Measurements from ENCODE around the gene DDX54. TPM values are rescaled to one million over a fixed set of nuclear protein-coding genes. Genes with fewer than 3 reads are reported as not detected.

The DDX54 gene
- total RNA-seq, 1 donor from 2014 or later: 52.8 TPM

DNA sequence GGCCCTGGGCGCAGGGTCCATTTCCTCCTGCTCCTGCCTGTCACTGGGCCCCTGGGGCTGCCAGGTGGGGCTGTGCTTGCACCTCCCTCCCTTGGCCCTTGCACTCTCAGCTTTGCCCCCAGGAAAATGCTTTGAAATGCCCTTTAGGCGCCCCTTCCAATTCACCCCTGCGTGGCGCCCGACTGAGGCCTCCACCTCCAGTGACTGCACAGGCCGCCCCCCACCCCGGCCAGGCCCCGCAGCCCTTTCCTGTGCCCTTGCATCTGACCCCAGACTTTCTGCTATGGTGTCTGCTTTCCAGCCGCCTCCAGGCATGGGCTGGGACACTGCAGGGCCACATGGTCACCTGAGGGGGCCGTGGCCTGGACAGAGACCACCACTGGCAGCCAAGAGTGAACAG lies 17.4 kb downstream of the DDX54 start:
- Mint-ChIP-seq H3K27ac (ENCODE audit: unreplicated experiment) (no peak overlapping the region), H3K9me3 (ENCODE audit: unreplicated experiment) (no peaks in the 10 kb centered on the region), H3K36me3 (ENCODE audit: unreplicated experiment) (peaks cover 44% of the 10 kb centered on the region), H3K4me3 (ENCODE audit: unreplicated experiment) (no peak overlapping the region), H3K27me3 (ENCODE audit: unreplicated experiment) (no peaks in the 10 kb centered on the region), H3K4me1 (ENCODE audit: unreplicated experiment) (no peaks in the 10 kb centered on the region)
- no peak for DNase-seq (ENCODE audit: extremely low spot score, unreplicated experiment)
- TF ChIP-seq, protein P1, sequence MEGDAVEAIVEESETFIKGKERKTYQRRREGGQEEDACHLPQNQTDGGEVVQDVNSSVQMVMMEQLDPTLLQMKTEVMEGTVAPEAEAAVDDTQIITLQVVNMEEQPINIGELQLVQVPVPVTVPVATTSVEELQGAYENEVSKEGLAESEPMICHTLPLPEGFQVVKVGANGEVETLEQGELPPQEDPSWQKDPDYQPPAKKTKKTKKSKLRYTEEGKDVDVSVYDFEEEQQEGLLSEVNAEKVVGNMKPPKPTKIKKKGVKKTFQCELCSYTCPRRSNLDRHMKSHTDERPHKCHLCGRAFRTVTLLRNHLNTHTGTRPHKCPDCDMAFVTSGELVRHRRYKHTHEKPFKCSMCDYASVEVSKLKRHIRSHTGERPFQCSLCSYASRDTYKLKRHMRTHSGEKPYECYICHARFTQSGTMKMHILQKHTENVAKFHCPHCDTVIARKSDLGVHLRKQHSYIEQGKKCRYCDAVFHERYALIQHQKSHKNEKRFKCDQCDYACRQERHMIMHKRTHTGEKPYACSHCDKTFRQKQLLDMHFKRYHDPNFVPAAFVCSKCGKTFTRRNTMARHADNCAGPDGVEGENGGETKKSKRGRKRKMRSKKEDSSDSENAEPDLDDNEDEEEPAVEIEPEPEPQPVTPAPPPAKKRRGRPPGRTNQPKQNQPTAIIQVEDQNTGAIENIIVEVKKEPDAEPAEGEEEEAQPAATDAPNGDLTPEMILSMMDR (IDR thresholded peaks at IDR 0.05): no peak

- Mint-ChIP-seq H3K27ac (ENCODE audit: unreplicated experiment) (no peak overlapping the region), H3K4me3 (ENCODE audit: unreplicated experiment) (no peak overlapping the region), H3K36me3 (ENCODE audit: unreplicated experiment) (peaks cover 35% of the 10 kb centered on the region), H3K9me3 (ENCODE audit: unreplicated experiment) (no peaks in the 10 kb centered on the region), H3K27me3 (ENCODE audit: unreplicated experiment) (no peaks in the 10 kb centered on the region), H3K4me1 (ENCODE audit: unreplicated experiment) (peaks cover 2% of the 10 kb centered on the region)
- DNase-seq (ENCODE audit: extremely low spot score, unreplicated experiment): no peak
- TF ChIP-seq, protein P1 (IDR thresholded peaks at IDR 0.05): no peak
Measured at GRCh38 chr12:113165521-113166450, 19.5 kb downstream of the DDX54 start.

- no peak overlapping the region for H3K4me3 Mint-ChIP-seq (ENCODE audit: unreplicated experiment)
- H3K4me1 Mint-ChIP-seq (ENCODE audit: unreplicated experiment): peaks cover 2% of the 10 kb centered on the region
- no peak for DNase-seq (ENCODE audit: extremely low spot score, unreplicated experiment)
- H3K27me3 Mint-ChIP-seq (ENCODE audit: unreplicated experiment): no peaks in the 10 kb centered on the region
- H3K36me3 Mint-ChIP-seq (ENCODE audit: unreplicated experiment): peaks cover 43% of the 10 kb centered on the region
- no peaks in the 10 kb centered on the region for H3K9me3 Mint-ChIP-seq (ENCODE audit: unreplicated experiment)
- TF ChIP-seq, protein P1 (IDR thresholded peaks at IDR 0.05): no peak
- no peak overlapping the region for H3K27ac Mint-ChIP-seq (ENCODE audit: unreplicated experiment)
Measured at GRCh38 chr12:113164014-113164413, 21.3 kb downstream of the DDX54 start.

DNA sequence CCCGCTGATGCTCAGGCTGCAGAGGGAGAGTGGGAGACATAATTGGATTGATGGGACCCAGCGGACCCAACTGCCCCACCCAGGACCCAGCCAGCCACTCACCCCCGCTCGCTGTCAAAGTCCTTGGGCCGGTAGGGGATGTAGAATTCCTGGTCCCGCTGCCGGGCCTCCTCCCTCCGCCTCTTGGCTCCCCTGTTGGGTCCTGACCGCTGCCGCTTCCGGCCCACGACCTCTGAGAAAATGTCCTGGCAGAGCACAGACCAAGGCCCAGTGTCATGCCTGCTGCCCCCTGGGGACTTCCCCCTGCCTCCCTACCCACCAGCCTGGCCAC lies 22.3 kb downstream of the DDX54 start:
- Mint-ChIP-seq H3K4me3 (ENCODE audit: unreplicated experiment) (no peak overlapping the region), H3K9me3 (ENCODE audit: unreplicated experiment) (no peaks in the 10 kb centered on the region), H3K36me3 (ENCODE audit: unreplicated experiment) (peaks cover 51% of the 10 kb centered on the region), H3K4me1 (ENCODE audit: unreplicated experiment) (peaks cover 2% of the 10 kb centered on the region), H3K27me3 (ENCODE audit: unreplicated experiment) (no peaks in the 10 kb centered on the region), H3K27ac (ENCODE audit: unreplicated experiment) (no peak overlapping the region)
- TF ChIP-seq, protein P1 (IDR thresholded peaks at IDR 0.05): no peak
- no peak for DNase-seq (ENCODE audit: extremely low spot score, unreplicated experiment)

DNA sequence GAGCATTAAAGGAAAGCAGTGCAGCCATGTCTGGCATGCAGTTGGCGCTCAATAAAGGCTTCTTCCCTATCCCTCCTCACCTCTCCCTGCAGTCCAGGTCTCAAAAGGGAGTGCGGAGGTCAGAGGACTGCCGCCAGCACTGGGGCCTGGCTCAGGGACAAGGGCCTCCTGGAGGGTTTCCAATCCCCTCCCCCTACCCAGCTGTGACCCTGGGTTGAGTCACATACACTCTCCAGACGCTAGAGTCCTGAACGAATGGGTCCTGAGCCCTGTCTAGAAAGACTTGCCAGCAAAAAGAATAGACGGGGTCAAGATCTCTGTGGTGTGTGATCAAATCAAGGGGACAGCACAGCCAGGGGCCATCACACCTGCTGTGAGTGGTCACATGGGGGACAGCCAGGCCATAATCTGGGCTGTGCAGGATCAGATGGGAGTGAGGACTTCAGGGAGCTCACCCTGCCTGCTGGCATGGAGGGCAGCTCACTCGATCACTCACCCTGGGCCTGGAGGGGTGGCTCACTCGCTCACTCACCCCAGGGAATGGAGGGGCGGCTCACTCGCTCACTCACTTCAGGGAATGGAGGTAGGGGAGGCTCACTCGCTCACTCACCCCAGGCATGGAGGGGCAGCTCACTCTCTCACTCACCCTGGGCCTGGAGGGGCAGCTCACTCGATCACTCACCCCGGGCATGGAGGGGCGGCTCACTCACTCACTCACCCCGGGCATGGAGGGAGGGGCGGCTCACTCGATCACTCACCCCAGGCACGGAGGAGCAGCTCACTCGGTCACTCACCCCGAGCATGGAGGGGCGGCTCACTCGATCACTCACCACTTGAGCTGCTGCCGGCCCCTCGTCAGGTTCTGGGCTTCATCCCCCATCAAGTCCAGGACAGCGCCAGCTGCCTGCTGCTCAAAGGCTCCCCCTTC lies 22.9 kb downstream of the DDX54 start:
- Mint-ChIP-seq H3K4me1 (ENCODE audit: unreplicated experiment) (peaks cover 2% of the 10 kb centered on the region), H3K27me3 (ENCODE audit: unreplicated experiment) (no peaks in the 10 kb centered on the region), H3K9me3 (ENCODE audit: unreplicated experiment) (no peaks in the 10 kb centered on the region), H3K4me3 (ENCODE audit: unreplicated experiment) (no peak overlapping the region), H3K36me3 (ENCODE audit: unreplicated experiment) (peaks cover 56% of the 10 kb centered on the region), H3K27ac (ENCODE audit: unreplicated experiment) (no peak overlapping the region)
- TF ChIP-seq, protein P1 (IDR thresholded peaks at IDR 0.05): no peak
- no peak for DNase-seq (ENCODE audit: extremely low spot score, unreplicated experiment)
